H9 (cell line): ENCODE data around the gene ABTB1. TPM values are rescaled to one million over a fixed set of nuclear protein-coding genes. Genes with fewer than 3 reads are reported as not detected.
A peak's percentile ranks its signal among the peaks of the same experiment; 100 is the strongest.

Source experiments
- DNase-seq: peaks from one replicate; pipeline ENCODE4 v3.0.0-alpha.2; 2017
- H2AFZ ChIP-seq: one replicate; pipeline ENCODE4 v1.6.1; 2013; ENCODE audit warnings: mild to moderate bottlenecking, low read length, control low read depth, moderate library complexity
- H2AK5ac ChIP-seq: 2 replicates; pipeline ENCODE4 v1.6.1; 2013; ENCODE audit warnings: low read length, control low read depth, mixed read lengths; ENCODE audit not compliant: insufficient read length
- H2BK120ac ChIP-seq: one replicate; pipeline ENCODE4 v1.6.1; 2013; ENCODE audit warnings: low read depth, mild to moderate bottlenecking, low read length, control low read depth, inconsistent platforms; ENCODE audit not compliant: poor library complexity, severe bottlenecking
- H2BK12ac ChIP-seq: 2 replicates; pipeline ENCODE4 v1.6.1; 2013; ENCODE audit warnings: low read length, control low read depth, mixed read lengths, low read depth; ENCODE audit not compliant: insufficient read length
- H2BK15ac ChIP-seq: 2 replicates; pipeline ENCODE4 v1.6.1; 2013; ENCODE audit warnings: low read depth, low read length, control low read depth
- H2BK20ac ChIP-seq: one replicate; pipeline ENCODE4 v1.6.1; 2013; ENCODE audit warnings: low read depth, mild to moderate bottlenecking, low read length, control low read depth, inconsistent platforms; ENCODE audit not compliant: poor library complexity, severe bottlenecking
- H2BK5ac ChIP-seq: 2 replicates; pipeline ENCODE4 v1.6.1; 2013; ENCODE audit warnings: low read length, control low read depth, mixed read lengths; ENCODE audit not compliant: insufficient read length
- H3K14ac ChIP-seq: 2 replicates; pipeline ENCODE4 v1.6.1; 2013; ENCODE audit warnings: low read length, control low read depth; ENCODE audit not compliant: insufficient read depth
- H3K18ac ChIP-seq: 2 replicates; pipeline ENCODE4 v1.6.1; 2013; ENCODE audit warnings: low read depth, mild to moderate bottlenecking, mixed read lengths, low read length, control low read depth; ENCODE audit not compliant: insufficient read length
- H3K23ac ChIP-seq: 2 replicates; pipeline ENCODE4 v1.6.1; 2013; ENCODE audit warnings: low read length, control low read depth, mixed read lengths, low read depth; ENCODE audit not compliant: insufficient read length
- H3K23me2 ChIP-seq: 2 replicates; pipeline ENCODE4 v1.6.1; 2013; ENCODE audit warnings: low read depth, mild to moderate bottlenecking, mixed read lengths, low read length, control low read depth; ENCODE audit not compliant: insufficient read length, poor library complexity, severe bottlenecking
- H3K27ac ChIP-seq: 2 replicates; pipeline ENCODE4 v1.5.1; 2013; ENCODE audit warnings: low read length, control low read depth, mixed read lengths, low read depth; ENCODE audit not compliant: insufficient read length
- H3K27me3 ChIP-seq: 2 replicates; pipeline ENCODE4 v1.6.1; 2013; ENCODE audit warnings: low read length, control low read depth, inconsistent platforms; ENCODE audit not compliant: insufficient read depth
- H3K4ac ChIP-seq: 2 replicates; pipeline ENCODE4 v1.6.1; 2013; ENCODE audit warnings: low read depth, mild to moderate bottlenecking, control low read depth, inconsistent platforms, low read length, moderate library complexity
- H3K4me1 ChIP-seq: 2 replicates; pipeline ENCODE4 v1.6.1; 2013; ENCODE audit warnings: low read length, control low read depth, inconsistent platforms; ENCODE audit not compliant: insufficient read depth
- H3K4me2 ChIP-seq: 2 replicates; pipeline ENCODE4 v1.6.1; 2013; ENCODE audit warnings: low read length, control low read depth, mixed read lengths; ENCODE audit not compliant: insufficient read length, insufficient read depth
- H3K56ac ChIP-seq: 2 replicates; pipeline ENCODE4 v1.6.1; 2013; ENCODE audit warnings: low read depth, mild to moderate bottlenecking, mixed read lengths, low read length, control low read depth; ENCODE audit not compliant: insufficient read length
- H3K79me1 ChIP-seq: 2 replicates; pipeline ENCODE4 v1.6.1; 2013; ENCODE audit warnings: low read depth, mild to moderate bottlenecking, moderate library complexity, low read length, control low read depth, inconsistent platforms; ENCODE audit not compliant: insufficient read depth, poor library complexity, severe bottlenecking
- H3K79me2 ChIP-seq: 2 replicates; pipeline ENCODE4 v1.6.1; 2013; ENCODE audit warnings: low read length, control low read depth, inconsistent platforms; ENCODE audit not compliant: insufficient read depth
- H3K9ac ChIP-seq: 2 replicates; pipeline ENCODE4 v1.6.1; 2013; ENCODE audit warnings: low read length, control low read depth, mixed read lengths; ENCODE audit not compliant: insufficient read length; ENCODE audit errors: extremely low read depth
- H3K9me3 ChIP-seq: one replicate; pipeline ENCODE4 v1.6.1; 2013; ENCODE audit warnings: low read depth, low read length, inconsistent platforms; ENCODE audit not compliant: control insufficient read depth
- H3T11ph ChIP-seq: one replicate; pipeline ENCODE4 v1.6.1; 2013; ENCODE audit warnings: mild to moderate bottlenecking, low read length, control low read depth, inconsistent platforms
- H4K20me1 ChIP-seq: one replicate; pipeline ENCODE4 v1.6.1; 2013; ENCODE audit not compliant: control insufficient read depth, insufficient read length, insufficient read depth
- H4K5ac ChIP-seq: 2 replicates; pipeline ENCODE4 v1.6.1; 2013; ENCODE audit warnings: low read depth, mild to moderate bottlenecking, mixed read lengths, low read length, control low read depth; ENCODE audit not compliant: insufficient read length
- H4K8ac ChIP-seq: replicated peaks from 2 replicates; pipeline ENCODE4 v1.6.1; 2013; ENCODE audit warnings: low read length, control low read depth, mixed read lengths, low read depth; ENCODE audit not compliant: insufficient read length
- H4K91ac ChIP-seq: 2 replicates; pipeline ENCODE4 v1.6.1; 2013; ENCODE audit warnings: low read depth, mild to moderate bottlenecking, moderate library complexity, mixed read lengths, low read length, control low read depth; ENCODE audit not compliant: insufficient read length
- H3K27ac Mint-ChIP-seq, 3 experiments: 2 replicates in 2 of 3; 3 replicates in 1 of 3; pipeline ENCODE4 v1.8.0; 2020 to 2021; ENCODE audit warnings: mixed read lengths in 3 of 3, mild to moderate bottlenecking in 1 of 3, moderate library complexity in 1 of 3
- H3K27me3 Mint-ChIP-seq: 2 replicates; pipeline ENCODE4 v1.8.0; 2021; ENCODE audit warnings: low read depth, mild to moderate bottlenecking, moderate library complexity, mixed read lengths
- H3K36me3 Mint-ChIP-seq, 3 experiments: 2 replicates in 2 of 3; 3 replicates in 1 of 3; pipeline ENCODE4 v1.8.0; 2020 to 2021; ENCODE audit warnings: low read depth in 3 of 3, mixed read lengths in 3 of 3; ENCODE audit not compliant: insufficient read depth in 1 of 3
- H3K4me1 Mint-ChIP-seq, 2 experiments: 2 replicates each; pipeline ENCODE4 v1.8.0; 2020; ENCODE audit warnings: mixed read lengths in 2 of 2
- H3K4me3 Mint-ChIP-seq, 2 experiments: 2 replicates in 1 of 2; 3 replicates in 1 of 2; pipeline ENCODE4 v1.8.0; 2020 to 2021; ENCODE audit warnings: mild to moderate bottlenecking in 2 of 2, mixed read lengths in 2 of 2, moderate library complexity in 1 of 2
- H3K9me3 Mint-ChIP-seq, 2 experiments: 2 replicates in 1 of 2; 3 replicates in 1 of 2; pipeline ENCODE4 v1.8.0; 2020; ENCODE audit warnings: mild to moderate bottlenecking in 2 of 2, mixed read lengths in 2 of 2, moderate library complexity in 1 of 2
- CTCF ChIP-seq: fragments of 200-600 bp; sonication (generic); conservative IDR thresholded peaks from 3 replicates; pipeline ENCODE4 v1.8.0; 2021; ENCODE audit warnings: antibody characterized with exemption, mild to moderate bottlenecking
- WGBS: extraction: QIAGEN DNeasy Blood & Tissue Kit; methylation state at CpG from one replicate; pipeline ENCODE4 v1.1.7; 2013; ENCODE audit warnings: missing lambda C conversion rate, low lambda C conversion rate, mixed read lengths; ENCODE audit not compliant: insufficient read length; ENCODE audit errors: extremely low coverage; 5-methylcytosine and 5-hydroxymethylcytosine counted together
- total RNA-seq: library from RNA; stranded (reverse); gene quantifications from 2 replicates; pipeline ENCODE4 v1.2.1, GENCODE V29; 2021

Gene ABTB1
- total RNA-seq, 1 experiment from 2014 or later, result 6.2 TPM

- no peak overlapping the region for H3K23ac ChIP-seq
- TF ChIP-seq CTCF, result no peak
- no peak overlapping the region for H4K5ac ChIP-seq
- H2AFZ ChIP-seq, result no peak overlapping the region
- no peak overlapping the region for H3K4me2 ChIP-seq
- H2BK12ac ChIP-seq, result no peak overlapping the region
- no peaks in the 10 kb centered on the region for H3K79me1 ChIP-seq
- no peak overlapping the region for H3K27ac ChIP-seq
- no peak overlapping the region for H3K56ac ChIP-seq
- no peak overlapping the region for H3T11ph ChIP-seq
- no peak overlapping the region for H2BK120ac ChIP-seq
- no peaks in the 10 kb centered on the region for H3K9me3 ChIP-seq
- no peak for DNase-seq
- H3K79me2 ChIP-seq, result no peaks in the 10 kb centered on the region
- H4K20me1 ChIP-seq, result no peaks in the 10 kb centered on the region
- no peaks in the 10 kb centered on the region for H3K27me3 ChIP-seq
- no peaks in the 10 kb centered on the region for H3K9me3 Mint-ChIP-seq
- H3K4ac ChIP-seq, result no peak overlapping the region
- H2BK5ac ChIP-seq, result no peak overlapping the region
- H3K18ac ChIP-seq, result no peak overlapping the region
- peaks cover 11 to 13% of the 10 kb centered on the region in 2 experiments for H3K4me1 Mint-ChIP-seq
- no peak overlapping the region for H2AK5ac ChIP-seq
- no peak overlapping the region for H3K4me3 Mint-ChIP-seq
- H3K27ac Mint-ChIP-seq, result no peak overlapping the region
- H4K91ac ChIP-seq, result no peak overlapping the region
- peaks cover 2% of the 10 kb centered on the region; the same call in 1 of the 2 replicates for H3K4me1 ChIP-seq
- H3K36me3 Mint-ChIP-seq, result peaks cover 6 to 11% (median 6%) of the 10 kb centered on the region in 3 experiments; a peak in 4 of 7 replicates
- no peak overlapping the region for H2BK20ac ChIP-seq
- no peak overlapping the region for H2BK15ac ChIP-seq
- H3K9ac ChIP-seq, result peak overlapping the region; percentile 14
- no CpG with 5 or more reads among the region's 10 CpGs for WGBS
- no peaks in the 10 kb centered on the region for H3K27me3 Mint-ChIP-seq
- H4K8ac ChIP-seq, result no peak overlapping the region
- H3K14ac ChIP-seq, result no peak overlapping the region
- H3K23me2 ChIP-seq, result no peaks in the 10 kb centered on the region
These were observed 26.2 kb upstream of the ABTB1 start for GRCh38 chr3:127646501-127647046.
